SHP77 (cell line): ENCODE measurements around the gene GPC6.

Experiments
- DNase-seq, 2 experiments: peaks; one replicate each; lab custom pipeline; 2025; lab: John Stamatoyannopoulos, UW

Gene GPC6

DNA sequence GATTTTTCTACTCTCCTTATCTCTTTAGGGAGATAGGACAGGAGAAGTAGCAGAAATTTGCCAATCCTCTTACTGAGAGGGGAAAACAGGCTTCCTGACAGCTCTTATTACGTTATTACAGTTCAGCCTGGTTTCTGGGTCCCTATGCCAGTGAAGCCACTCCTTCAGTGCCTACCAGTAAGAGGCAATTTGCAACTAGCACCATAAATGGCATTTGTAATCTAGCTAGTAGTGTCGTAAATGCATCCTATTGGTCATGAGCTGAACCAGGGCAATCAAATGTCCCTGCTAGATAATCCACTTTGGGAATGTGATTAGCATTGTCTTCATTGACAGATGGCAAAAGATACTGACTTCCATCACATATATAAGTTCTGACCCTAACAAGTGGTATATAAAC, 824.1 kb downstream of the GPC6 start:
- no peak for DNase-seq

DNA sequence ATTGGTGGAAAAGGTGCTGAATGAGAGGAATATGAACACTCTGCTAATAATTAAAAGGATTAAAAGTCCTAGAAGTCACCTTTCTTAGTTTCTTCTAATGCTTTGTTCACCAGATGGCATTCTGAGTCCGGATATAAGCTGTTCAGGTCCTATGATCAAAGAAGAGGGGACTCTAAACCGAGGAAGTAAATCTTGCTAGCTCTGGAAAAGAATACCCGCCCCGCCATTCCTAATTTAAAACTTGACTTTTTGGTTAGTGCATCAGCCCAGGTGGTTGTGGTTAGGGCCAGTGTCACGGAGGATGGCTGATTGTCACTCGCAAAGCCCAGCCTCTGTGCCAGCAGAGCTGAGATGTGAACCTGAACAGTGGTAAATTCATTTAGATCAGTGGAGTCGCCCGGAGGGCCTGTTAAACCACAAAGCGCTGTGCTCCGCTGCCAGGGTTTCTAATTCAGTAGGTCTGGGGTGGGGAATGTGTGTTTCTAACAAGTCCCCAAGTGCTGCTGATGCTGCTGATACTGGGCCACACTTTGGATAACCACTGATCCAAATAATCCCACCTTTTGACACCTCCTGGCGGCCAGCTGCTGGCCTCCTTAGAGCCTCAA, 827.5 kb downstream of the GPC6 start:
- no peak for DNase-seq

DNA sequence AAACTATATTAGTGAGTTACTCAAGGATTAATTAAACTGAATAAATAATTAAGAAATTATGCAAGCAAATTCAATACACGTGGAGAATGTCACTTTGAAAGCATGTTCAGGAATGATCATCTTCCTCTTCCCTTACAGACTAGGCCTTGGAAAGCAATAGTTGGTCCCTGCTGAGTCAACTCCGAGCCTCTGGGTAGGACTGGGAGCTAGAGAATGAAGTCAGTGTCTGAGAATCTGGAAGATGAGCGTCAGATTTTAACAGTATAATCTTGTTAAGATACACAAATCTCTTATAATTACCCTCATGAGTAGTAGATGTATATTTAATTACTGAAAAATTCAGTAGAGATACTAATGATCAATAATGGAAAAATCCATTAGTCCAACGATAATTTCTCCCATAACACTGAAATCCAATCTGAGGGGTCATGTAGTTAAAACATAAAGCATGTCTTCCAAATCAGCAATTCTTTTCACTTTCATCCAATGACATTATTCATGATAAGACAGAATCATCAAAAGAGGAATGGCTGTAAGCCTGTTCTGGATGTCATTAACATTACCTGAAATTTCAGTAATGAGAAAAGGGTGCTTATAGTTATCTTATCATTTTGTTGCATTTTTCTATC, 829.9 kb downstream of the GPC6 start:
- no peak for DNase-seq

DNA sequence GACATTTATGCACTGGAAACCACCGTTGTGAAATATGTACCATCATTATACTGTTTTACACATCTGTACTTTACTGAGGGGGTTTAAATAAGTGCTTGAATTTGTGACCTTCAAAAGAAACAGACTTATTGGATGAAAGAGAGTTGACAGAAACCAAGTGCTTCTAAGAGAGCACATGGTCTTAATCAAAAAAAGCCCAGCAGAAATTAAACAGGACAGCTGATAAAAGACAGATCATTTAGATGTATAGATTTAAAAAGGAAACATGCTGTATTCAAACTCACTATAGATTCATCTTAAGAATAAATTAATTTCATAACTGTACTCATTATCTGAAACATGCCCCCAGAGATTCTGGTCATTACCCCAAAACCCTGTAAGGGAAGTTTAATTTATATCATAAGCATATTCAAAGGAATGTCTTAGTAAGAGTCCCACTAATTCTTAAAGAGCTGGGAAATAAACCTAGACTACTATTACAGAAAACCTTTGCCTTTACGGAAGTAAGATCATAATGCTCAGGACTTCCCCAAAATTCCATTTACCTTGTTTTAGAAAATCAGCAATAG, 831.1 kb downstream of the GPC6 start:
- DNase-seq = no peak

DNA sequence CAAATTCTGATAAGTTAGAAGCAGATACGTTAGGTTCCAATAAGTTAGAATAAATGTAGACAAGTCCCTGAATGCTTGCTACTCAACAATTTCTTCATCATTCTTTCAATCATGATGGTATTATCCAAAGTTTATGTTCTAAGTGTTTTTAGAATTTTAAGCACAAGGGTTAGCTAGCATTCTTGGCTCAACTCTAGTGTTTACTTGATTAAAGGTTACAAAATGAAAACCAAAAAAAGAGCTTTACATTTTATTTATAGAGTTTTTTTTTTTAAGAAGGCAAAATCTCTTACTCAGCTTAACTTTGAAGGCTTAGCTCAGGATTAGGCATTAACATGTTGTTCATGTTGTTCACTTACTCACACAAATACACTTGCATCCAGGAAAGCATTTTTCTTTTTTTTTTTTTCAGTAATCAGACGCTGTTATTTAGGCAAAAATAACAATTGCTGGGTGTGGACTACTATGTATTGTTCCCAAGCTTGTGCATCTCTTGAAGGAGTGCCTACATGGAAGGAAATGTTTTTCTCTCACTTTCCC, 832.3 kb downstream of the GPC6 start:
- no peak for DNase-seq

DNA sequence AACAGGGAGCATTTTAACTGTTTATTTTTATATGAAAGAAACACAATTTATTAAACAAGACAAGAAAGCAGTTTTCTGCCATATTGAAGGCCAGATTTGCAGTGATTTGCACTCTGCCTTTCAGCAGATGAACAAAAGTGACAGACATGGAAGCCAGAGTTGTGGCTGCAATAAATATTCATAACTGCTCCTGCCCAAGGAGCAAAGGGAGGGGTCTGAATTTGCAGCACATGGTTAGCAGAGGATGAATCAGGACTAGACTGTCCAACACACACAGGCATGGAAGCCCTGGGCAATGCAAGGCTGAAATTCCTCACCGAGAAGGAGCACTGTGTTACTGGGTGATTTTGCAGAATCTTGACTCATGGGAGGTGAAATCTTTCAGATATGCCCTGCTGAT, 834.7 kb downstream of the GPC6 start:
- no peak for DNase-seq

DNA sequence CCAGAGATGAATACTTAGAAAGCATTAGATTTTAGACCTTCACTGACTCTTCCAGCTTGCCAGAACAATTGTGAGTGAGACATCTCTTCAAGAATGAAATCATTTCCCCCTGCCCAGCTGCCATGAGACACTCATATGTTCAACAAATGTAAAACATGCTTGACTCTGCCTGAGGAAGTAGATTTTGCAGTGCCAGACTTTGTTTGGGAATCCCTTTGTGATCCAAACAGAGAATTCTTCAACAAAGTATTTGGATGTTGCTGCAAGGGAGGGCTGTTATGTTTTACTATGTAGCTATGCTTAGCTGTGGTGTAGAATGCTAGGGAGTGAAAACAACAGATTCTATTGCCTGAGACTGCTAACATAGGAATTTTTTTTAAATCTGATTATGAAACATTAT, 836.5 kb downstream of the GPC6 start:
- DNase-seq = no peak

DNA sequence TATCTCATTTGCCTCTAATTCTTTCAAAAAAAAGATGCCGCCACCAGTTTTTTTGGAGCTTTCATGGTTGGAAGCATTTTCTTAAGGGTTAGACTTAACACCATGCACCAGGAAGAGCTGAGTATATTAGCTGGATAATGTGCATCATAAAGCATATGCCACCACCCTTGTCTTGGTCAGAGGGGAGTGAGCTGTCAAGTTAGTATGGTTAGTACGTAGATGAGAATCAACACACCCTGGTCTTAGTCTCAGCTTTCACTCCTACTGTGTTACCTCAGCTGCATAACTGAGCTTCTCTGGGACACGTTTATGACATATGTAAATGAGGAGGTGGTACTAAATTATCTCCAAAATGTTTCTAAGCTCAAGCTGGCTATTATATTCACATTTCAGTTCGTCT, 837.2 kb downstream of the GPC6 start:
- no peak for DNase-seq

DNA sequence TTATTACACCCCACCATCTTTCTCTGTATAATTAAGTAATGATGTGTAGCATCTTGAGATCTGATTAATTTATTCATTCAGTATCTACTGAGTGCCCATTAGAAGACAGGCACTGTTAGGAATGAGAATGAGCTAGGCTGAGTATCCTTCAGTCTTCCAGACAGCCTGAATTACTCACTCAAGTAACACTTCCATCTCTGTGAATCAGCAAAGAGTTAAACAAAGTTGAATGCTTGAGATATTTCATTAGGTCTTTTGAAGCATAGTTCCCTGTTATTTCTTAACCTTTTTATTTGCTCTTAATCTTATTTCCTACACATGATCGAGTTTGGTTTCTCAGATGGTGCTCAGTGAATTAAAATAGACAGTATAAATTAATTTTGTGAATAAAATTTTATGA, 839.1 kb downstream of the GPC6 start:
- DNase-seq = no peak

DNA sequence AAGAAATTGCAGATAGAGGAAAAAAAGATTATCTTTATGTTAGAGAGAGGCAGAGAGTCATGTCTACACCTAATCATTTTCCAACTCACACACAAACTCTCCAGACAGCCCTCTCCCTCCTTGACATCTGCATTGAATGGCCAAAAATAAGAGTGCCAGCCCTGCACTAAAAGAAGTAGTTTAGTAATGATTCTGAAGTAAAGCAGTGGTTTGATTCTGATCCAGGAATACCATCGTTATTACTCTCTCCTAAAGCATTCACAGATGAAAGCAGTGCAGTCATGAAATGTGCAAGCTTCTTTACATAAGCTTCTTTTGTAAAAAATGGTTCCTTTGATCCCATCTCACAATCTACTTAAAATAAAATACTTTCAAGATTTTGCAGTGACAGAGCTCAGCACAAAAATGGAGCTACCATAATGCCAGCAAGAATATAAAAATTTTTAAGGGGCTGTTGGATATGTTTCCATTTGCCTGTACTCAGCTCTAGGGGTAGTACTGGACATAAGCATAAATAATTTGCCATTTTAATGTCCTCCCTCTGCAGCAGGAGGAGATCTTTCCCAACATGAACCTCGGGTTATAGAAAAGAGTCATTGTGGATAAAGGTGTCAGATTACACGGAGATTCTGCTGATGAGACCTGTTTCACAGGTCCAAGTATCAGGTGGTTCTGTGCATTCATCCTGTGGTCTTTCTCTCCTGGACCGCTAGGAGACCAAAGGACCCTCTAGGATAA, 846.6 kb downstream of the GPC6 start:
- peak; percentile 16 to 20 for DNase-seq

DNA sequence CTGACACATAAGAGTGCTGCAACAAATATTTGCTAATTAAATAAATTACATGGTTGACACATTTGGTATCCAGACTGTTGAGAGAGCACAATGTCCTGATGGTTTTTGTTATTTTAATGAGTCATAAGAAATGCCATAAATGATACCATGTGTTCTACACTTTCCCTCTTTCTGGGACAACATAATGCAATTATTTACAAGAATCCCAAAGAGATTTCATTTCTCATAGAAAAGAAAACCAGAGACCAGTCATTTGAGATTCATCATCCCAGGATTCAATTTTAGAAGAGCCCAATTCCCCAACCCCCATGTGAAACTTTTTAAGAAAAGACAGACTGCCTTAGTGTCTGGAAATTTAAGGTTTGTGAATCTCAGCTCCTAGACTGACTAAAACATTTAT, 853.3 kb downstream of the GPC6 start:
- DNase-seq = no peak

DNA sequence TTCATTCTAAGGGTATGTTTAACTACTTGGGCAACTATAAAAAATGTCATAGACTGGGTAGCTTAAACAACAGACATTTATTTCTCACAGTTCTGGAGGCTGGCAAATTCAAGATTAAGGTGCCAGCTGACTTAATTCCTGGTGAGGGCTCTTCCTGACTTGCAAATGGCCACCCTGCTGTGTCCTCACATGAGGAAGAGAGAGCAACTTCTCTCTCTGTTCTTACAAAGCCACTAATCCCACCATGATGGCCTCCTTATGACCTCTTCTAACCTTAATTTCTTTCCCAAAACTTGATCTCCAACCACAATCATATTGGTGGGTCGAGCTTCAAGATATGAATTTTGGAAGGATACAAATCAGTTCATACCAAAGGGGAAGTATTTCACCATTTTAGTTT, 853.9 kb downstream of the GPC6 start:
- no peak for DNase-seq

DNA sequence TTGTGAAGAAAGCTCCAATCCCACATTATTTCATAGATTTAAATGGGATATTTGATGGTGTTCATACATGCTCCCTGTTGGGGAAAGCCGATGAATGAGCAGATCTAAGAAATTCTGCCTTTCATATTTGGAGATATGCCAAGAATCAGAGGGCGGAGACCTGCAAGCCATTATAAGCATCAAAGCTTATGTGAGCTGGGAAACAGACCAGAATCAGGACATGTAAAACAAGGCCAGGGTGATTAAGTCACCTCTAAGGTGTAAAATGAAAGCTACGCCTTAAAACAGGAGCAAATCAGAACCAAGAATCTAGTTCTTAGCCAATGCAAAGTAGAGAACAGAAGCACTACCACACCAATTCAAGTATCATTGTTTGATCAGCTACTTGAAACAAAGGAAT, 860.5 kb downstream of the GPC6 start:
- no peak for DNase-seq

DNA sequence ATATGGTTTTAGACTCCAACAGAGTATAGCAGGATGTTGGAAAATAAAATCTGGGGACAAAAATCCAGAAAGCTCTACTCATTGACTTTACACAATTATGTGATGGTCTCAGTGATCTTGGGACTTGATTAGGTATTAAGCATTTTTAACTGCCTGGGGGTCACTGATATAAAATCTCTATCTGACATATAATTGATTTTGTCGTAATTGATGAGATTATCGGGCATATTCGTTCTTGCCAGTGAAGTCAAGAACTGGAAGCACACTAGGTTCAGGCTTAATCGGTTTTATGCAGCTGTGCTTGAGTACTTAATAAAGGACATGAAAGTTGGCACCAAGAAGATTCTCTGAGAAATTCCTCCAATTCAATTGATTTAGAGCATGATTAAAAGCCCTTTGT, 862.1 kb downstream of the GPC6 start:
- DNase-seq = no peak

DNA sequence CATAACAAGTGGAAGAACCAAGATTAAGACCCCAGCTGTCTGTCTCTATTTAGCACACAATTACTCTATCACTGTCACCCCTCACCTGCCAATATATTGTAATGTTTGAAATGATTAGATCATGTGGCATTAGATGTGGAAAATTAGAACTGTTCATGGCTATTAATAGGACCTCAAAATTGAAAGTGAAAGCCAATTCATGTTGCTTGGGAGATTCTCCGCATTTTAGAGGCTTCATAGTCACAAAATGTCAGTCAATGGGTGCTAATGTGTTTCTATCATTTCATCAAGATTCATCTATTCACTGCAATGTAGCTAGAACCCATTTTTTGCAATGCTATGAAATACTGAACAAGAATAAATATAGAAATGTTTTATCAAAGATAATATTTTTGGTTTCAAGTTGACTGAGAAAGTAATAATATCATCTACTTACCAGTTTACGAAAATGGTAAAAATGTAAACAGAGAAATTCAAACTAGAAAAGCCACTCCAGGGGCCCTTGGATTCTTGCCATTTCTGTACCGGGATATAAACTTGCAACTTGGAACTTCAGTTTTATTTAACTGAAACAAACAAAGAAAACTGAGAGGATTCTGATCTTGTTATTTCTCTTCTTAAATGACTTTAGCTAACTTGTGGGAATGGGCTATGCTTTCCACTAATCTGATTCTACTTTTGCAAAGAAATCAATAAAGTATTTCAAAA, 864.3 kb downstream of the GPC6 start:
- DNase-seq = no peak

DNA sequence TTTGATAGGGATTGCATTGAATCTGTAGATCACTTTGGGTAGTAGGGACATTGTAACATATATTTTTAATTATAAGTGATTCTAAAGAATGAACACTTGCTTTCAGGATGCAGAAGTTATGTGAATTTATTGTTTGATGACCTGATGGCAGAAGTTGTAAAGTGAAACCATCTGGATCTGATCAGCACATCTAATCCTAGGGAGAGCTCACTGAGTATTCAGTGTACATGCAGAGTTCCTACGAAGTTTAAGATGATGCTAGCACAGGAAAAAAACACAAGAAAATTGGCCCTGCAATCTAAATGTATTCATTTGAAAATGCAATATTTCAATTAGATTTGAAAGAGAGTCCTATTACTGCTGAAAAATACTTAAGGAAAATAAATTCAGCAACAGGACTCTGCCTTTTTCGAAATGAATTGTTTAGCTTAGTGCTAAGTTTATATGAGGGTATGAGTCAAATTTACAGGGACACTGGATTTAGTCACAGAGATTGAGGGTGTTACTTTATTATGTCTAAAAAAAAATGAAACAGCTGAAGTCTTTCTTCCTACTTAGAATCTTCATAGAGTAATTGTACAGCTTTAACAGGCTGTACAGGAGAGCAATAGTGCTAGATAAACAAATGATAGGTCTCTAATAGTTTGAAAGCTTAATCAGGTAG, 867.2 kb downstream of the GPC6 start:
- no peak for DNase-seq

DNA sequence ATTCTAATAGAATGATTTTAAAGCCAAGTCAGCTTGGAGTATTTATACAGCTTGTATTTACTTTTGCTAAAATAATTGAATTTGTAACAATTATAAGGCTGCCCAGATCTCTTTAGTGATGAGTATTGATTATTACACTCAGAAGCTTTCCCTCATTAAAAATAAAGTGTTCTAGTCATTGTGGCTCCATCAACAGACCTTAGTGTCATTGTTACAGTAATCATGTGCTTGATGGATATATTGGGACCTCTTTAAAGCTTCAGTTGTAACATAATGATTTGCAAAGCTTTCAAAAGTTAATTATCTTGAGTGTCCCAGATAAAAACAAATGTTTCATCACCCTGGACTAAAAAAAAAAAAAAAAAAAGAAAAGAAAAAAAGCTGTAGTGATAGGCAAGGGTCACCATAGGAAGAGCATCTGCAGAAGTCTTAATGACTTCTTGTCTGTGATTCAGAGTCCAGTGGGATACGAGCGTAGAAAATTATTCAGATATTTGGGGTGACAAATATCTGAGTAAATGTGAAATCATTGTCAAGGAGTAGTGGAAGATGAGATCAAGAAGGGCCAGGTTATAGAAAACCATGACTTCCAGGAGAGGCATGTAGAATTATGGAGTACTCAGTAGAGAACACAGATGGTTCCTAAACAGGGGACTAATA, 883.2 kb downstream of the GPC6 start:
- no peak for DNase-seq

DNA sequence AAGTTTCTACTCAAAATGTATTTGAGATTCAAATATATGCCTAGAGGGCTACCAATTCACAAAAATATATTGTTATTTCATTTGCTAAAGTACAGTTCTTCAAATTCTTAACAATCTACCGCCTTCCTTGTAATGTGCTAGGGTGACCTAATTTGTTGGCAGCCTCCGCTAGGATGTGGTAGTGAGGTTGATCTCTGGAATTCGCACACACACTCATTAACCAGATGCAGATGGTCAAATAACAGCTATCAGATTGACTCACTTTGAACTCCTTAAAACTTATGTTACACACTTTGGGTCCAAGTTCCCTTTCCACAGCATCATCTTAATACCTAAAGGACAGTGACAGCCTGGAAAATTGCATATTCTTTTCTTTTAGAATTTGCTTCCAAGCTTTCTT, 885.6 kb downstream of the GPC6 start:
- DNase-seq = no peak

DNA sequence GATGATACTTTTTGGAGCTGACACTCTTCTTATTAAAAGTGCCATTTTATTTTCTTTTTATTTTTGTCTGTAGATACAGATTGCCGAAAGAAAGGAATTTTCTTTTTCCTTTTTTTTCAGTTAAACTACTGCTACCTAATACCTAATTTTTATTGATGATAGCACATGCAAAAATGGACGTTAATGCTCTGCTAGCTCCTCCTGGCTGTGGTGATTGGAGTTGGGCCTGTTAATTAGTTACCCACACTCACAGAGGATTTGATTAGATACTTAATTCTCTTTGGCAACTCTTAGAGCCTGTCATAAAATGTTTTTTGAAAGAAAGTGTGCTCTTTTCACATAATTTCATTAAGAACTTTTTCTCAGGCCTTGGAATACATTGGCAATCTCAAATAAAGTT, 886.1 kb downstream of the GPC6 start:
- no peak for DNase-seq

DNA sequence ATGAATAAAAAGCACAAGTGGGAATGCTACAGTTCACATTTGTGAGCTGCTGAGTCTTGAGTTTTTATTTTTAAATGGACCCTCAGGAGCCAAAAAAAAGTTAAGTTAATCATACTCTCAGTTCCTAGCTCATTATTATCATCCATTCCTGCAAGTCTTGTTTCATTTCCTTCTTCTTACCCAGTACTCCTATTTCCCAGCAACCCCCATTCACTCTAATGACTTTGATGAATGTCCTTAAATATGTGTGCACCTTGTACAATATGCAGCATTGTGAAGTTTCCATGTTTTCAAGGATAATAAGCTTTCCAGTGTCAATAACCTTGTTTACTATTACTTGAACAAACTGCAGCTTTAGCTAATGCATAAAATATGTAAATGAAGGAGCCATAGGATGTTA, 886.6 kb downstream of the GPC6 start:
- no peak for DNase-seq

DNA sequence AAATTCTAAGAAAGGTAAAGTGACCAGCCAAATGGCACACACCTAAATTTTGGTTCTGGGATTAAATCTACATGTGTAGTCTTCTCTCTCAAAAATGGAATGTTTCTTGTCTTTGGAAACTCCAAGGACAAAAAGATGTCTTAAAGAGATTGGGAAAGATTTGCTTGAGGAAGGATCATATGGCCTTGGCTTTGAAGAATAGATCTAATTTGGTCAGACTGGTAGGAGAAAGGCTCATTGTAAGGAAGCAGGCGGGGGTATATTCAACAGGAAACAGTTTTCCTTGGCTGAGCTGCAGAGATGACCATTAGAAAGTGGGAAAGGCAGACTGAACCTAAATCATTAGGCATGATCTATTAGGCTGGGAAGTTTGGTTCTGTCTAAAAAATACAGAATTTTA, 887.6 kb downstream of the GPC6 start:
- DNase-seq = no peak
